WERI-Rb-1 (cell line): Measurements from ENCODE around the gene CCDC30.

Experiments used
- DNase-seq: peaks from one replicate; pipeline ENCODE4 v3.0.0-alpha.2; 2020
- H3K27ac ChIP-seq: fragments of 250-450 bp; sonication (Bioruptor Pico); 2 replicates; pipeline ENCODE4 v1.5.1; 2020; ENCODE audit warnings: mild to moderate bottlenecking, moderate library complexity
- H3K27me3 ChIP-seq: fragments of 250-450 bp; sonication (Bioruptor Pico); 2 replicates; pipeline ENCODE4 v1.5.1; 2021; ENCODE audit warnings: mild to moderate bottlenecking, low read depth, moderate library complexity; ENCODE audit not compliant: insufficient read depth, severe bottlenecking
- H3K36me3 ChIP-seq: fragments of 250-450 bp; sonication (Bioruptor Pico); 2 replicates; pipeline ENCODE4 v1.5.1; 2020; ENCODE audit warnings: mild to moderate bottlenecking, moderate library complexity
- H3K4me3 ChIP-seq: 2 replicates; pipeline ENCODE4 v1.5.1; 2011; ENCODE audit warnings: low read depth, mild to moderate bottlenecking, control low read depth, low read length
- H3K9me3 ChIP-seq: fragments of 250-450 bp; sonication (Bioruptor Pico); 2 replicates; pipeline ENCODE4 v1.5.1; 2021; ENCODE audit warnings: mild to moderate bottlenecking, moderate library complexity; ENCODE audit not compliant: severe bottlenecking
- TF ChIP-seq, protein P1 (sequence below): IDR thresholded peaks from 2 replicates; pipeline ENCODE4 v1.5.1; 2011; ENCODE audit warnings: low read depth, mild to moderate bottlenecking, control low read depth, inconsistent platforms, low read length

The CCDC30 gene

DNA sequence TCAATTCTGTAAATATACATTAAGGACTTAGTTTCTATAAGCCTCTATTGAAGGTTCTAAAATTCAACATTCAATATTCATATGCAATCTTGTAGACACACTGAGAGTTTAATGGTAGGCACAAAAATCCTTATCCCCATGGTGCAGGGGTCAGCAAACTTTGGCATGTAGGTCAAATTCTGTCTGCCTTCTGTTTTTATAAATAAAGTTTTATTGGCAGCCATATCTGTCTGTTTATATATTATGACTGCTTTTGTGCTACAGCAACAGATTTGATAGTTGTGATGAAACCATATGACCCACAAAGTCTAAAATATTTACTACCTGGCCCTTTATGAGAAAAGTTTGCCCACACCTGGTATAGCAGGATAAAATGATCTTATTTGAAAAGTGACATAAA, 104.0 kb downstream of the CCDC30 start:
- Histone ChIP-seq H3K36me3 (no peaks in the 10 kb centered on the region), H3K4me3 (no peak overlapping the region), H3K27ac (no peak overlapping the region), H3K27me3 (no peaks in the 10 kb centered on the region), H3K9me3 (no peaks in the 10 kb centered on the region)
- TF ChIP-seq, protein P1, sequence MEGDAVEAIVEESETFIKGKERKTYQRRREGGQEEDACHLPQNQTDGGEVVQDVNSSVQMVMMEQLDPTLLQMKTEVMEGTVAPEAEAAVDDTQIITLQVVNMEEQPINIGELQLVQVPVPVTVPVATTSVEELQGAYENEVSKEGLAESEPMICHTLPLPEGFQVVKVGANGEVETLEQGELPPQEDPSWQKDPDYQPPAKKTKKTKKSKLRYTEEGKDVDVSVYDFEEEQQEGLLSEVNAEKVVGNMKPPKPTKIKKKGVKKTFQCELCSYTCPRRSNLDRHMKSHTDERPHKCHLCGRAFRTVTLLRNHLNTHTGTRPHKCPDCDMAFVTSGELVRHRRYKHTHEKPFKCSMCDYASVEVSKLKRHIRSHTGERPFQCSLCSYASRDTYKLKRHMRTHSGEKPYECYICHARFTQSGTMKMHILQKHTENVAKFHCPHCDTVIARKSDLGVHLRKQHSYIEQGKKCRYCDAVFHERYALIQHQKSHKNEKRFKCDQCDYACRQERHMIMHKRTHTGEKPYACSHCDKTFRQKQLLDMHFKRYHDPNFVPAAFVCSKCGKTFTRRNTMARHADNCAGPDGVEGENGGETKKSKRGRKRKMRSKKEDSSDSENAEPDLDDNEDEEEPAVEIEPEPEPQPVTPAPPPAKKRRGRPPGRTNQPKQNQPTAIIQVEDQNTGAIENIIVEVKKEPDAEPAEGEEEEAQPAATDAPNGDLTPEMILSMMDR, result no peak
- DNase-seq, result no peak

- no peaks in the 10 kb centered on the region for H3K27me3 ChIP-seq
- no peak overlapping the region for H3K4me3 ChIP-seq
- TF ChIP-seq, protein P1, result no peak
- no peak overlapping the region for H3K27ac ChIP-seq
- no peak for DNase-seq
- no peaks in the 10 kb centered on the region for H3K36me3 ChIP-seq
- H3K9me3 ChIP-seq, result no peaks in the 10 kb centered on the region
Observed at GRCh38 chr1:42576935-42577334, 113.8 kb downstream of the CCDC30 start.

DNA sequence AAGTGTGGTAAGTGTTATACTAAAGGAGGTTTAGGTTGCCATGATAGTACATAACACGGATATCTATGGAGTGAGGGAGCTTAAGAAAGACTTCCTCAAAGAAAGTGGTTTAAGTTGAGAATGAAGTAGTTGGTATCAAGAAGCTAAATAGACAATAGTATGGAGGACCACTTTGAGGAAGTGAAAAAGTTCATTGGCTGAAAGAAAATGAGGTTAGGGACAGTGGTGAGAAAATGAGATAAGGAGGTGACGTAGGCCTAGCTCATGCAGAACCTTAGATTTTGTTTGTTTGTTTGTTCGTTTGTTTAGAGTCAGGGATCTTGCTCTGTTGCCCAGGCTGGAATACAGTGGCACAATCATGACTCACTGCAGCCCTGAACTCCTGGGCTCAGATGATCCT, 122.9 kb downstream of the CCDC30 start:
- H3K36me3 ChIP-seq, result no peaks in the 10 kb centered on the region
- TF ChIP-seq, protein P1, result no peak

DNA sequence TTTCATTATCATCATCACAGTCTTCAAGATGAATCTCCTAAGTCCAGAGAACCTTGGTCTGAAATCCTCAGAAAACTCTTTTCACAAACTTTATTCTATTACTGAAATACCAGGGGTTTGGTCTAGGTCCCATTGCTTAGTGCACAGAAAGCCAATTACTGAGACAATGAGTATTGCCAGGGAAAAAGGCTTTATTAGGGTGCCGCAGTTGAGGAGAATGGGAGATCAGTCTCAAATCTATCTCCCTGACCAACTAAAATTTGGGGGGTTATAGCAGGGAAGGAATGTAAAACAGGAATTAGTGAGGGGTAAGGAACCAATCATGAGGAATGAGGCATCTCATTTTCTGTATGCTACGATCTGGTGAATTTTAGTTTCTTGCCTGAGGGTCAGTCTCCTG, 124.7 kb downstream of the CCDC30 start:
- H3K9me3 ChIP-seq, result peaks cover 9% of the 10 kb centered on the region
- TF ChIP-seq, protein P1, result no peak
- no peak overlapping the region for H3K4me3 ChIP-seq
- no peak for DNase-seq
- H3K36me3 ChIP-seq, result no peaks in the 10 kb centered on the region
- no peaks in the 10 kb centered on the region for H3K27me3 ChIP-seq
- H3K27ac ChIP-seq, result no peak overlapping the region

More for the DNA sequence above, 122.9 kb downstream of the CCDC30 start:
- Histone ChIP-seq H3K27me3 (no peaks in the 10 kb centered on the region), H3K27ac (no peak overlapping the region), H3K4me3 (no peak overlapping the region), H3K9me3 (peaks cover 9% of the 10 kb centered on the region)
- no peak for DNase-seq

DNA sequence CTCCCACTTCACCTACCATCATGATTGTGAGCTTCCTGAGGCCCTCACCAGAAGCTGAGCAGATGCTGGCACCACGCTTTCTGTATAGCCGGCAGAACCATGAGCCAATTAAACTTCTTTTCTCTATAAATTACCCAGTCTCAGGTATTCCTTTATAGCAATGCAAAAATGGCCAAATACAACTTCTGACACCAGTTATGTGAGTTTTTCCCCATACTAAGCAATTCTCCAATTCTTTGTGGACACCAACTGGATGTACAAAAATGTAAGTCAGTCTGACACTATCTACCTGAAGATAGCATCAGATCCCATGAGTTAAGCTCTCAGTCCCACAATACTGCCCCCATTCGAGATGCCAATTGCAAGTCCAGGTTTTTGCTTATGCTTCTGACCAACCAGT, 129.7 kb downstream of the CCDC30 start:
- H3K27ac ChIP-seq, result no peak overlapping the region
- H3K4me3 ChIP-seq, result no peak overlapping the region
- TF ChIP-seq, protein P1, result no peak
- no peaks in the 10 kb centered on the region for H3K27me3 ChIP-seq
- H3K36me3 ChIP-seq, result no peaks in the 10 kb centered on the region
- H3K9me3 ChIP-seq, result peaks cover 4% of the 10 kb centered on the region
- DNase-seq, result no peak

DNA sequence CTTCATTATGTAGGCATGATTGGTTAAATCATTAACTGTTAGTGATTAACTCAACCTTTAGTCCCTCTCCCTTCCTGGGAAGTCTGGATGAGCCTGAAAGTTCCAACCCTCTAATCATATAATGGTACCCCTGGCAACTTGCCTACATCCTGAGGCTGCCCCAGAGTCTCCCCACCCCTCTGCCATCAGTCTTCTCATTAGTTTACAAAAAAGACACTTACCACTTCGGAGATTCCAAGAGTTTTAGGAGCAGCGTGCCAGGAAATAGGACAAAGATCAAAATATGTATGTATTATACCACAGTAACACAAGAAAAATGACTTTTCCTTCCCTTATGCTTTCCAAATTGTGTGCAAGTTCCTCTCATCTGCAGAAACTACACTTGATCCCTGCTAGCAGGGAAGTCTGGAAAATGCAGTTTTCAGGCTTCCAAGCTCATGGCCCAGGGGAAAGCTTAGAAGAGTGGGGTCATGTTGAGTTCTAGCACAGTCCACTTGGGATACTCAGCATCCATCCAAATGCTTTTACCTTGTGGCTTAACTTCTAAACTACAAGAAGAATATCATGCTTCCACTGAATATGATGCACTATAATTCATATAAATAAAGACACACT, 130.5 kb downstream of the CCDC30 start:
- Histone ChIP-seq H3K9me3 (no peaks in the 10 kb centered on the region), H3K27me3 (no peaks in the 10 kb centered on the region), H3K27ac (no peak overlapping the region)

More for the DNA sequence above, 130.5 kb downstream of the CCDC30 start:
- DNase-seq, result no peak
- TF ChIP-seq, protein P1, result no peak
- Histone ChIP-seq H3K4me3 (no peak overlapping the region), H3K36me3 (no peaks in the 10 kb centered on the region)
